Neural cell (in vitro differentiated cells): ENCODE measurements around the gene DOCK4. TPM values are rescaled to one million over a fixed set of nuclear protein-coding genes. Genes with fewer than 3 reads are reported as not detected.

ENCODE experiments used
- H2AFZ ChIP-seq: fragments of 200-600, 300-800 bp; sonication (generic), shearing (Covaris generic); 2 replicates; pipeline ENCODE4 v1.6.0; 2014; ENCODE audit warnings: low read depth, mild to moderate bottlenecking, antibody characterized with exemption, low read length, moderate library complexity
- H3F3A ChIP-seq: fragments of 200-600 bp; shearing (Covaris generic); 2 replicates; pipeline ENCODE4 v1.6.1; 2016; ENCODE audit warnings: mild to moderate bottlenecking, moderate library complexity, mixed read lengths, antibody characterized with exemption, low read length; ENCODE audit not compliant: insufficient read depth, poor library complexity, severe bottlenecking
- H3K27ac ChIP-seq: fragments of 200-600, 300-800 bp; sonication (generic), shearing (Covaris generic); 2 replicates; pipeline ENCODE4 v1.5.1; 2014; ENCODE audit warnings: mild to moderate bottlenecking, low read length, moderate library complexity
- H3K27me3 ChIP-seq: fragments of 300-800, 200-600 bp; sonication (generic), shearing (Covaris generic); 2 replicates; pipeline ENCODE4 v1.6.0; 2014; ENCODE audit warnings: mild to moderate bottlenecking, low read depth, low read length, moderate library complexity; ENCODE audit not compliant: insufficient read depth
- H3K36me3 ChIP-seq: fragments of 300-800, 200-600 bp; sonication (generic), shearing (Covaris generic); 2 replicates; pipeline ENCODE4 v1.5.1; 2014; ENCODE audit warnings: mild to moderate bottlenecking, antibody characterized with exemption, low read length, moderate library complexity; ENCODE audit not compliant: insufficient read depth
- H3K4me2 ChIP-seq: fragments of 300-800, 200-600 bp; sonication (generic), shearing (Covaris generic); 2 replicates; pipeline ENCODE4 v1.6.0; 2014; ENCODE audit warnings: mild to moderate bottlenecking, low read length
- H3K4me3 ChIP-seq: fragments of 300-800, 200-600 bp; sonication (generic), shearing (Covaris generic); 2 replicates; pipeline ENCODE4 v1.5.1; 2014; ENCODE audit warnings: mild to moderate bottlenecking, low read length, moderate library complexity
- H3K79me2 ChIP-seq: fragments of 200-600 bp; shearing (Covaris generic); replicated peaks from 2 replicates; pipeline ENCODE4 v1.6.0; 2014; ENCODE audit warnings: mild to moderate bottlenecking, low read length, moderate library complexity; ENCODE audit not compliant: insufficient read depth
- H3K9ac ChIP-seq: fragments of 300-800, 200-600 bp; sonication (generic), shearing (Covaris generic); 2 replicates; pipeline ENCODE4 v1.6.1; 2016; ENCODE audit warnings: mild to moderate bottlenecking, low read length, mixed read lengths
- H3K9me2 ChIP-seq: fragments of 200-600 bp; shearing (Covaris generic); 2 replicates; pipeline ENCODE4 v1.6.1; 2016; ENCODE audit warnings: mild to moderate bottlenecking, low read length, mixed read lengths; ENCODE audit not compliant: insufficient read depth
- H3K9me3 ChIP-seq: fragments of 200-600, 300-800 bp; sonication (generic), shearing (Covaris generic); 2 replicates; pipeline ENCODE4 v1.6.1; 2016; ENCODE audit warnings: mild to moderate bottlenecking, mixed run types, low read length, moderate library complexity, mixed read lengths
- H4K20me1 ChIP-seq: fragments of 200-600 bp; shearing (Covaris generic); 2 replicates; pipeline ENCODE4 v1.6.1; 2016; ENCODE audit warnings: mild to moderate bottlenecking, mixed run types; ENCODE audit not compliant: insufficient read depth
- EP300 ChIP-seq: fragments of 450-650 bp; conservative IDR thresholded peaks from 2 replicates; pipeline ENCODE4 v1.6.1; 2014; ENCODE audit warnings: antibody characterized with exemption, mild to moderate bottlenecking, moderate library complexity; ENCODE audit not compliant: poor library complexity, severe bottlenecking
- MXI1 ChIP-seq: fragments of 450-650 bp; conservative IDR thresholded peaks from 2 replicates; pipeline ENCODE4 v1.6.1; 2014; ENCODE audit warnings: antibody characterized with exemption, mild to moderate bottlenecking; ENCODE audit not compliant: poor library complexity, severe bottlenecking
- POLR2AphosphoS5 ChIP-seq: IDR thresholded peaks from 2 replicates; pipeline ENCODE4 v1.6.1; 2012
- RAD21 ChIP-seq: fragments of 450-650 bp; conservative IDR thresholded peaks from 2 replicates; pipeline ENCODE4 v1.6.1; 2014; ENCODE audit warnings: antibody characterized with exemption, mild to moderate bottlenecking, moderate library complexity
- SMC3 ChIP-seq: fragments of 450-650 bp; conservative IDR thresholded peaks from 2 replicates; pipeline ENCODE4 v1.6.1; 2014; ENCODE audit warnings: antibody characterized with exemption, mild to moderate bottlenecking, moderate library complexity; ENCODE audit not compliant: poor library complexity
- TAF1 ChIP-seq: IDR thresholded peaks from 2 replicates; pipeline ENCODE4 v1.6.1; 2012; ENCODE audit warnings: low read depth
- polyA plus RNA-seq: library from polyadenylated mRNA; depleted of rRNA; stranded (reverse); fragments of >200 nt; gene quantifications from 2 replicates; pipeline ENCODE4 v1.2.3, GENCODE V29; 2014
- TF ChIP-seq, protein P1 (sequence below): IDR thresholded peaks from 2 replicates; pipeline ENCODE4 v1.6.1; 2012; ENCODE audit warnings: borderline replicate concordance
- TF ChIP-seq, protein P2 (sequence below): fragments of 450-650 bp; IDR thresholded peaks from 2 replicates; pipeline ENCODE4 v1.5.1; 2014; ENCODE audit warnings: antibody characterized with exemption, mild to moderate bottlenecking, moderate library complexity; ENCODE audit not compliant: poor library complexity, severe bottlenecking

The DOCK4 gene
- polyA plus RNA-seq, 1 donor from 2014 or later: 28.1 TPM

DNA sequence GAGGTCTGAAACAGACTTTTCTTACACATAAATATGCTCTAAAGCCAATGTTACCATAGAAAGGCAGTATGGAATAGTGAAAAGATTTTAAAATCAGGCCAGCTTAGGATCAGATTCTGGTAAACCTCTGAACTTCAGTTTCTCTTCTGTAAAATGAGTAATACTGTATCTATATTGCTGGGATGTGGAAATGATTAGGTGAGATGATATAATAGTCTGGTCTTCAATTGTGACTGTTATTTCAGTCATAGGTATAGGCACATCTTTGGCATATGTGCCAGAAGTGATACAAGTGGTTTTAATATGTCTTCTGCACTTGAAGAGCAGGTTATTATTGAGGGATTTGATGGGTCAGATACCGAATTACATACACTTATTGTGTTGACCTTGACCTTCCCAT lies 7.5 kb upstream of the DOCK4 start:
- Histone ChIP-seq H3K79me2 (peaks cover 23% of the 10 kb centered on the region), H4K20me1 (no peaks in the 10 kb centered on the region), H3K27me3 (no peaks in the 10 kb centered on the region), H3K9me2 (no peaks in the 10 kb centered on the region), H3K4me2 (no peak overlapping the region), H3K27ac (no peak overlapping the region), H3K4me3 (no peak overlapping the region), H3K36me3 (no peaks in the 10 kb centered on the region), H2AFZ (no peak overlapping the region), H3K9ac (no peak overlapping the region), H3F3A (no peaks in the 10 kb centered on the region), H3K9me3 (no peaks in the 10 kb centered on the region)
- no peak for TF ChIP-seq RAD21
- TF ChIP-seq, protein P1, sequence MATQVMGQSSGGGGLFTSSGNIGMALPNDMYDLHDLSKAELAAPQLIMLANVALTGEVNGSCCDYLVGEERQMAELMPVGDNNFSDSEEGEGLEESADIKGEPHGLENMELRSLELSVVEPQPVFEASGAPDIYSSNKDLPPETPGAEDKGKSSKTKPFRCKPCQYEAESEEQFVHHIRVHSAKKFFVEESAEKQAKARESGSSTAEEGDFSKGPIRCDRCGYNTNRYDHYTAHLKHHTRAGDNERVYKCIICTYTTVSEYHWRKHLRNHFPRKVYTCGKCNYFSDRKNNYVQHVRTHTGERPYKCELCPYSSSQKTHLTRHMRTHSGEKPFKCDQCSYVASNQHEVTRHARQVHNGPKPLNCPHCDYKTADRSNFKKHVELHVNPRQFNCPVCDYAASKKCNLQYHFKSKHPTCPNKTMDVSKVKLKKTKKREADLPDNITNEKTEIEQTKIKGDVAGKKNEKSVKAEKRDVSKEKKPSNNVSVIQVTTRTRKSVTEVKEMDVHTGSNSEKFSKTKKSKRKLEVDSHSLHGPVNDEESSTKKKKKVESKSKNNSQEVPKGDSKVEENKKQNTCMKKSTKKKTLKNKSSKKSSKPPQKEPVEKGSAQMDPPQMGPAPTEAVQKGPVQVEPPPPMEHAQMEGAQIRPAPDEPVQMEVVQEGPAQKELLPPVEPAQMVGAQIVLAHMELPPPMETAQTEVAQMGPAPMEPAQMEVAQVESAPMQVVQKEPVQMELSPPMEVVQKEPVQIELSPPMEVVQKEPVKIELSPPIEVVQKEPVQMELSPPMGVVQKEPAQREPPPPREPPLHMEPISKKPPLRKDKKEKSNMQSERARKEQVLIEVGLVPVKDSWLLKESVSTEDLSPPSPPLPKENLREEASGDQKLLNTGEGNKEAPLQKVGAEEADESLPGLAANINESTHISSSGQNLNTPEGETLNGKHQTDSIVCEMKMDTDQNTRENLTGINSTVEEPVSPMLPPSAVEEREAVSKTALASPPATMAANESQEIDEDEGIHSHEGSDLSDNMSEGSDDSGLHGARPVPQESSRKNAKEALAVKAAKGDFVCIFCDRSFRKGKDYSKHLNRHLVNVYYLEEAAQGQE: no peak
- no peak for TF ChIP-seq POLR2AphosphoS5
- TF ChIP-seq TAF1: no peak
- TF ChIP-seq, protein P2, sequence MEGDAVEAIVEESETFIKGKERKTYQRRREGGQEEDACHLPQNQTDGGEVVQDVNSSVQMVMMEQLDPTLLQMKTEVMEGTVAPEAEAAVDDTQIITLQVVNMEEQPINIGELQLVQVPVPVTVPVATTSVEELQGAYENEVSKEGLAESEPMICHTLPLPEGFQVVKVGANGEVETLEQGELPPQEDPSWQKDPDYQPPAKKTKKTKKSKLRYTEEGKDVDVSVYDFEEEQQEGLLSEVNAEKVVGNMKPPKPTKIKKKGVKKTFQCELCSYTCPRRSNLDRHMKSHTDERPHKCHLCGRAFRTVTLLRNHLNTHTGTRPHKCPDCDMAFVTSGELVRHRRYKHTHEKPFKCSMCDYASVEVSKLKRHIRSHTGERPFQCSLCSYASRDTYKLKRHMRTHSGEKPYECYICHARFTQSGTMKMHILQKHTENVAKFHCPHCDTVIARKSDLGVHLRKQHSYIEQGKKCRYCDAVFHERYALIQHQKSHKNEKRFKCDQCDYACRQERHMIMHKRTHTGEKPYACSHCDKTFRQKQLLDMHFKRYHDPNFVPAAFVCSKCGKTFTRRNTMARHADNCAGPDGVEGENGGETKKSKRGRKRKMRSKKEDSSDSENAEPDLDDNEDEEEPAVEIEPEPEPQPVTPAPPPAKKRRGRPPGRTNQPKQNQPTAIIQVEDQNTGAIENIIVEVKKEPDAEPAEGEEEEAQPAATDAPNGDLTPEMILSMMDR: no peak
- TF ChIP-seq SMC3: no peak
- TF ChIP-seq EP300: no peak

DNA sequence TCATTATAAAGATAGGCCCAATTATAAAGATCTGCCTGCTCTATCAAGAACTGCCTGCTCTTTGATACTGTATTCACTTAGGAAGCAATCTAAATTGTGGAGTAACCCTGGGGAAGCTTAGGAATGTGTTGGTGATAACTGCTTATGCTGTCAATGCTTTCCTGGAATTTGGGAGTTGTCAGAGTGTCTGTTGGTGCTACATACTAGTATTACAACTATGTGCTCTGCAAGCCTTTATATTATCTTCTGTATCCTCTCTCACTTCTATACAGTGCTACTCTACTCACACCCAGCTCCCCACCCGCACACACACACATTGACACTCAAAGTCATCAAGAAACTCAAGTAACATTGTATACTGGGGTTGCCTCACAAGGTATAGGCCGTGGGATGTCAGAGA lies 6.4 kb upstream of the DOCK4 start:
- Histone ChIP-seq H2AFZ (no peak overlapping the region), H3F3A (no peaks in the 10 kb centered on the region), H3K4me3 (no peak overlapping the region), H4K20me1 (no peaks in the 10 kb centered on the region), H3K79me2 (peaks cover 30% of the 10 kb centered on the region), H3K4me2 (no peak overlapping the region), H3K9me3 (no peaks in the 10 kb centered on the region), H3K9ac (no peak overlapping the region), H3K27ac (no peak overlapping the region), H3K36me3 (no peaks in the 10 kb centered on the region), H3K27me3 (no peaks in the 10 kb centered on the region), H3K9me2 (no peaks in the 10 kb centered on the region)
- no peak for TF ChIP-seq EP300
- TF ChIP-seq, protein P2: no peak
- TF ChIP-seq TAF1: no peak
- no peak for TF ChIP-seq MXI1
- TF ChIP-seq, protein P1: no peak
